Stimulated activated CD4-positive, alpha-beta T cell treated with anti-CD3 and anti-CD28 coated beads, Interleukin-1b, Interleukin-23, amount 100 ng/mL, for 24 hours (primary cell): ENCODE results near the gene CAMSAP1.

Experiments used
- DNase-seq, 4 experiments: peaks; one replicate each; pipeline ENCODE4 v3.0.0-alpha.2; 2020; ENCODE audit warnings: low read depth in 4 of 4, low spot score in 1 of 4

The CAMSAP1 gene

GRCh38 chr9:135939351-135940265 is 32.3 kb upstream of the CAMSAP1 start:
- DNase-seq = peak in 1 of 4 experiments; percentile 38

- DNase-seq = no peak
Measured at GRCh38 chr9:135937521-135938489, 30.5 kb upstream of the CAMSAP1 start.

- no peak for DNase-seq
Measured at GRCh38 chr9:135933114-135933513, 25.8 kb upstream of the CAMSAP1 start.

- DNase-seq = no peak
Measured at GRCh38 chr9:135932656-135933055, 25.3 kb upstream of the CAMSAP1 start.

GRCh38 chr9:135931349-135931820 is 24.0 kb upstream of the CAMSAP1 start:
- DNase-seq = no peak

- DNase-seq = no peak
Measured at GRCh38 chr9:135930446-135931345, 23.4 kb upstream of the CAMSAP1 start.

- no peak for DNase-seq
Measured at GRCh38 chr9:135929656-135930445, 22.5 kb upstream of the CAMSAP1 start.

- no peak for DNase-seq
Measured at GRCh38 chr9:135928731-135929655, 21.6 kb upstream of the CAMSAP1 start.

GRCh38 chr9:135928074-135928730 is 20.9 kb upstream of the CAMSAP1 start:
- DNase-seq = no peak

GRCh38 chr9:135927195-135928013 is 20.1 kb upstream of the CAMSAP1 start:
- no peak for DNase-seq

- peak in 3 of 4 experiments; percentile 41 to 83 (median 64) for DNase-seq
Measured at GRCh38 chr9:135926402-135927194, 19.3 kb upstream of the CAMSAP1 start.

- peak; percentile 49 to 75 (median 60) for DNase-seq
Measured at GRCh38 chr9:135925496-135926133, 18.3 kb upstream of the CAMSAP1 start.

GRCh38 chr9:135924628-135925338 is 17.4 kb upstream of the CAMSAP1 start:
- no peak for DNase-seq

- DNase-seq = no peak
Measured at GRCh38 chr9:135923508-135923907, 16.2 kb upstream of the CAMSAP1 start.

GRCh38 chr9:135921749-135922310 is 14.5 kb upstream of the CAMSAP1 start:
- no peak for DNase-seq
